Panc1 (cell line): ENCODE results near the gene STX1A. TPM values are rescaled to one million over a fixed set of nuclear protein-coding genes. Genes with fewer than 3 reads are reported as not detected.

Source experiments
- ATAC-seq: fragments of 200-7000 bp; cut with Tn5 transposase; 2 replicates; pipeline ENCODE4 v1.9.1; 2020; ENCODE audit warnings: mild to moderate bottlenecking, moderate library complexity
- BruUV-seq: library from RNA; stranded (reverse); fragments of 400-500 nt; replicated peaks from 2 replicates; lab custom pipeline; 2021; lab: Mats Ljungman, UMichigan
- CTCF ChIA-PET: fragments of 300-600 bp; sonication (Branson Sonifier 250); formaldehyde crosslinking; loops from one replicate; lab custom pipeline; 2022; ENCODE audit warnings: antibody characterized with exemption; lab: Charles Lee
- POLR2A ChIA-PET: fragments of 300-600 bp; sonication (Branson Sonifier 250); formaldehyde crosslinking; loops from one replicate; lab custom pipeline; 2022; ENCODE audit warnings: antibody characterized with exemption; lab: Charles Lee
- DNase-seq: peaks from one replicate; pipeline ENCODE4 v3.0.0-alpha.2; 2010; ENCODE audit warnings: low read depth, low spot score
- H3K27ac ChIP-seq: 2 replicates; pipeline ENCODE4 v1.5.1; 2011; ENCODE audit warnings: mild to moderate bottlenecking, low read length, inconsistent platforms
- H3K27me3 ChIP-seq: fragments of 200-500 bp; sonication (Bioruptor generic); 2 replicates; pipeline ENCODE4 v1.6.0; 2014; ENCODE audit warnings: low read length, inconsistent platforms; ENCODE audit not compliant: control insufficient read depth, insufficient read depth
- H3K36me3 ChIP-seq: fragments of 200-500 bp; sonication (Bioruptor generic); 2 replicates; pipeline ENCODE4 v1.5.1; 2014; ENCODE audit warnings: inconsistent platforms, mild to moderate bottlenecking, low read length, moderate library complexity; ENCODE audit not compliant: control insufficient read depth, insufficient read depth
- H3K4me1 ChIP-seq: 2 replicates; pipeline ENCODE4 v1.5.1; 2011; ENCODE audit warnings: inconsistent platforms, mild to moderate bottlenecking, low read length, moderate library complexity; ENCODE audit not compliant: control insufficient read depth, insufficient read depth
- H3K4me3 ChIP-seq, 2 experiments: 2 replicates each; pipeline ENCODE4 v1.5.1; 2011 to 2012; ENCODE audit warnings: low read depth in 2 of 2, low read length in 2 of 2, mild to moderate bottlenecking in 2 of 2, inconsistent platforms in 1 of 2, moderate library complexity in 1 of 2
- H3K9me3 ChIP-seq: fragments of 200-500 bp; sonication (Bioruptor generic); 2 replicates; pipeline ENCODE4 v1.5.1; 2014; ENCODE audit warnings: low read depth, mild to moderate bottlenecking, inconsistent platforms, low read length, moderate library complexity; ENCODE audit not compliant: control insufficient read depth, insufficient read depth
- POLR2AphosphoS5 ChIP-seq: IDR thresholded peaks from 2 replicates; pipeline ENCODE4 v1.6.1; 2012; ENCODE audit warnings: mild to moderate bottlenecking, low read depth, low read length, moderate library complexity
- SIN3A ChIP-seq: IDR thresholded peaks from 2 replicates; pipeline ENCODE4 v1.6.1; 2012; ENCODE audit warnings: low read depth, mild to moderate bottlenecking, low read length, moderate library complexity, borderline replicate concordance; ENCODE audit not compliant: insufficient read depth
- TCF7L2 ChIP-seq: IDR thresholded peaks from 2 replicates; pipeline ENCODE4 v1.6.1; 2011; ENCODE audit warnings: mild to moderate bottlenecking, low read depth, low read length, inconsistent platforms
- in situ Hi-C: cut with HindIII; loops from 2 replicates; pipeline ENCODE4 v1.10.0; 2016; ENCODE audit warnings: low sequenced_read_pairs, low pct_unique_long_range_greater_than_20kb
- intact Hi-C: fragments of 100-400 bp; cut with micrococcal nuclease; formaldehyde crosslinking; loops from one replicate; pipeline ENCODE4 v1.10.0; 2022; ENCODE audit not compliant: unreplicated experiment
- total RNA-seq: library from RNA; stranded (reverse); gene quantifications from one replicate; pipeline ENCODE4 v1.2.1, GENCODE V29; 2021; ENCODE audit not compliant: unreplicated experiment
- TF ChIP-seq, protein P1 (sequence below): fragments of 450-650 bp; IDR thresholded peaks from 2 replicates; pipeline ENCODE4 v1.5.1; 2017; ENCODE audit warnings: mild to moderate bottlenecking
- TF ChIP-seq, protein P2 (sequence below), 2 experiments: IDR thresholded peaks; 2 replicates each; pipeline ENCODE4 v1.6.1; 2011 to 2012; ENCODE audit warnings: low read depth in 2 of 2, control low read depth in 1 of 2, low read length in 1 of 2, mild to moderate bottlenecking in 1 of 2, moderate library complexity in 1 of 2; ENCODE audit not compliant: insufficient read depth in 1 of 2

STX1A gene
- total RNA-seq, 1 experiment from 2014 or later: 80.9 TPM

DNA sequence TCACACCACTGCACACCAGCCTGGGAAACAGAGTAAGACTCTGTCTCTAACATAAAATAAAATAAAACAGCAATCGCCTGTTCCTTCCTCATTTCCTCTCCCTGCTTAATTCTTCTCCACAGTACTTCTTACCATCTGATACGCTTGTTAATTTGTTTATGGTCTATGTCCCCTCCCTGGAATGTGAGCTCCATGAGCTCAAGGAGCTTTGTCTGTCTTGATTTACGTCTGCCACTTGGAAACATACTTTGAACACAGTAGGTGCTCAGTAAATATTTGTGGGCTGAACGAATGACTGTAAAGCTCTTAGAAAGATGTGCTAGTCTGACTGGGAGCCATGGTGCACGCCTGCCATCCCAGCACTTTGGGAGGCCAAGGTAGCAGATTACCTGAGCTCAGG lies 9.1 kb upstream of the STX1A start:
- Histone ChIP-seq H3K36me3 (no peaks in the 10 kb centered on the region), H3K4me3 (no peak overlapping the region), H3K9me3 (no peaks in the 10 kb centered on the region), H3K4me1 (no peaks in the 10 kb centered on the region), H3K27ac (no peak overlapping the region), H3K27me3 (no peaks in the 10 kb centered on the region)
- TF ChIP-seq, protein P1, sequence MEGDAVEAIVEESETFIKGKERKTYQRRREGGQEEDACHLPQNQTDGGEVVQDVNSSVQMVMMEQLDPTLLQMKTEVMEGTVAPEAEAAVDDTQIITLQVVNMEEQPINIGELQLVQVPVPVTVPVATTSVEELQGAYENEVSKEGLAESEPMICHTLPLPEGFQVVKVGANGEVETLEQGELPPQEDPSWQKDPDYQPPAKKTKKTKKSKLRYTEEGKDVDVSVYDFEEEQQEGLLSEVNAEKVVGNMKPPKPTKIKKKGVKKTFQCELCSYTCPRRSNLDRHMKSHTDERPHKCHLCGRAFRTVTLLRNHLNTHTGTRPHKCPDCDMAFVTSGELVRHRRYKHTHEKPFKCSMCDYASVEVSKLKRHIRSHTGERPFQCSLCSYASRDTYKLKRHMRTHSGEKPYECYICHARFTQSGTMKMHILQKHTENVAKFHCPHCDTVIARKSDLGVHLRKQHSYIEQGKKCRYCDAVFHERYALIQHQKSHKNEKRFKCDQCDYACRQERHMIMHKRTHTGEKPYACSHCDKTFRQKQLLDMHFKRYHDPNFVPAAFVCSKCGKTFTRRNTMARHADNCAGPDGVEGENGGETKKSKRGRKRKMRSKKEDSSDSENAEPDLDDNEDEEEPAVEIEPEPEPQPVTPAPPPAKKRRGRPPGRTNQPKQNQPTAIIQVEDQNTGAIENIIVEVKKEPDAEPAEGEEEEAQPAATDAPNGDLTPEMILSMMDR: no peak
- TF ChIP-seq, protein P2, sequence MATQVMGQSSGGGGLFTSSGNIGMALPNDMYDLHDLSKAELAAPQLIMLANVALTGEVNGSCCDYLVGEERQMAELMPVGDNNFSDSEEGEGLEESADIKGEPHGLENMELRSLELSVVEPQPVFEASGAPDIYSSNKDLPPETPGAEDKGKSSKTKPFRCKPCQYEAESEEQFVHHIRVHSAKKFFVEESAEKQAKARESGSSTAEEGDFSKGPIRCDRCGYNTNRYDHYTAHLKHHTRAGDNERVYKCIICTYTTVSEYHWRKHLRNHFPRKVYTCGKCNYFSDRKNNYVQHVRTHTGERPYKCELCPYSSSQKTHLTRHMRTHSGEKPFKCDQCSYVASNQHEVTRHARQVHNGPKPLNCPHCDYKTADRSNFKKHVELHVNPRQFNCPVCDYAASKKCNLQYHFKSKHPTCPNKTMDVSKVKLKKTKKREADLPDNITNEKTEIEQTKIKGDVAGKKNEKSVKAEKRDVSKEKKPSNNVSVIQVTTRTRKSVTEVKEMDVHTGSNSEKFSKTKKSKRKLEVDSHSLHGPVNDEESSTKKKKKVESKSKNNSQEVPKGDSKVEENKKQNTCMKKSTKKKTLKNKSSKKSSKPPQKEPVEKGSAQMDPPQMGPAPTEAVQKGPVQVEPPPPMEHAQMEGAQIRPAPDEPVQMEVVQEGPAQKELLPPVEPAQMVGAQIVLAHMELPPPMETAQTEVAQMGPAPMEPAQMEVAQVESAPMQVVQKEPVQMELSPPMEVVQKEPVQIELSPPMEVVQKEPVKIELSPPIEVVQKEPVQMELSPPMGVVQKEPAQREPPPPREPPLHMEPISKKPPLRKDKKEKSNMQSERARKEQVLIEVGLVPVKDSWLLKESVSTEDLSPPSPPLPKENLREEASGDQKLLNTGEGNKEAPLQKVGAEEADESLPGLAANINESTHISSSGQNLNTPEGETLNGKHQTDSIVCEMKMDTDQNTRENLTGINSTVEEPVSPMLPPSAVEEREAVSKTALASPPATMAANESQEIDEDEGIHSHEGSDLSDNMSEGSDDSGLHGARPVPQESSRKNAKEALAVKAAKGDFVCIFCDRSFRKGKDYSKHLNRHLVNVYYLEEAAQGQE (IDR thresholded peaks at IDR 0.05; ENCODE audit: insufficient read depth in 1 of 2, low read depth in 2 of 2, low read length in 1 of 2): no peak
- no peak for TF ChIP-seq TCF7L2
- TF ChIP-seq POLR2AphosphoS5: no peak
- TF ChIP-seq SIN3A: no peak
- ATAC-seq: no peak
- intact Hi-C loops: loop anchor here (5.0 kb wide), 1 partner anchor 121 kb away; no protein-coding TSS in a partner anchor
- DNase-seq: no peak
- ChIA-PET POLR2A (interaction anchor here (0.9 kb wide), 1 partner anchor 23 kb away, joined by 3 read pairs; no protein-coding TSS in a partner anchor), CTCF (interaction anchor here (0.5 to 0.9 kb wide), 3 partner anchors 18 to 116 kb away, joined by 3 to 4 read pairs (median 3); no protein-coding TSS in a partner anchor)
- no TSS peak for BruUV-seq
- in situ Hi-C loops: no loop called here

DNA sequence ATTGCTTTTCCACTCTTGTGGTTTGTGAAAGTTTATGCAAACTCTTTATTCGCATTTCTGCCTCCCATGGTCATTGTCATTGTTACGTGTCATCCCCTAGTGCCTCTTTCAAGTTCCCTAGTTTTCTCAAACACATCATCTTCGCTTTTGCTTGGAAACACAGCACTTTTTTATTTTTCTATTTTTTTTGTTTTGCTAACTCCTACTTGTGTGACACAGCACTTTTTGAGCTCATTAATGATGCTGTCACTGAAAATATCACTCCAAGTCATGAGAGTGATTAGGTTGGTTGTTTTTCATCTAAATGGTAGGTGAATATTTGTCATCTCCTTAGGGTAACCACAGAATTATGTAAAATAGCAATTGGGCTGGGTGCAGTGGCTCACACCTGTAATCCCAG lies 8.5 kb upstream of the STX1A start:
- no peaks in the 10 kb centered on the region for H3K36me3 ChIP-seq
- H3K27ac ChIP-seq: no peak overlapping the region
- in situ Hi-C loops: no loop called here
- POLR2A ChIA-PET: no interaction called here
- no TSS peak for BruUV-seq
- CTCF ChIA-PET: interaction anchor here (0.5 kb wide), 1 partner anchor 27 kb away, joined by 4 read pairs; no protein-coding TSS in a partner anchor
- no peaks in the 10 kb centered on the region for H3K4me1 ChIP-seq
- H3K27me3 ChIP-seq: no peaks in the 10 kb centered on the region
- no peak overlapping the region for H3K4me3 ChIP-seq
- no peaks in the 10 kb centered on the region for H3K9me3 ChIP-seq
- DNase-seq: no peak
- TF ChIP-seq SIN3A: no peak
- TF ChIP-seq, protein P1: no peak
- no peak for TF ChIP-seq POLR2AphosphoS5
- TF ChIP-seq, protein P2 (IDR thresholded peaks at IDR 0.05; ENCODE audit: insufficient read depth in 1 of 2, low read depth in 2 of 2, low read length in 1 of 2): no peak
- TF ChIP-seq TCF7L2: no peak
- no peak for ATAC-seq
- intact Hi-C loops: loop anchor here (5.0 kb wide), 1 partner anchor 121 kb away; no protein-coding TSS in a partner anchor
